ENCODE results near the gene LAMC2.

LAMC2 gene

GRCh38 chr1:183223467-183223866 lies 37.4 kb downstream of the LAMC2 start:
- TF ChIP-seq, protein P1, sequence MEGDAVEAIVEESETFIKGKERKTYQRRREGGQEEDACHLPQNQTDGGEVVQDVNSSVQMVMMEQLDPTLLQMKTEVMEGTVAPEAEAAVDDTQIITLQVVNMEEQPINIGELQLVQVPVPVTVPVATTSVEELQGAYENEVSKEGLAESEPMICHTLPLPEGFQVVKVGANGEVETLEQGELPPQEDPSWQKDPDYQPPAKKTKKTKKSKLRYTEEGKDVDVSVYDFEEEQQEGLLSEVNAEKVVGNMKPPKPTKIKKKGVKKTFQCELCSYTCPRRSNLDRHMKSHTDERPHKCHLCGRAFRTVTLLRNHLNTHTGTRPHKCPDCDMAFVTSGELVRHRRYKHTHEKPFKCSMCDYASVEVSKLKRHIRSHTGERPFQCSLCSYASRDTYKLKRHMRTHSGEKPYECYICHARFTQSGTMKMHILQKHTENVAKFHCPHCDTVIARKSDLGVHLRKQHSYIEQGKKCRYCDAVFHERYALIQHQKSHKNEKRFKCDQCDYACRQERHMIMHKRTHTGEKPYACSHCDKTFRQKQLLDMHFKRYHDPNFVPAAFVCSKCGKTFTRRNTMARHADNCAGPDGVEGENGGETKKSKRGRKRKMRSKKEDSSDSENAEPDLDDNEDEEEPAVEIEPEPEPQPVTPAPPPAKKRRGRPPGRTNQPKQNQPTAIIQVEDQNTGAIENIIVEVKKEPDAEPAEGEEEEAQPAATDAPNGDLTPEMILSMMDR (IDR thresholded peaks at IDR 0.05; ENCODE audit: low read depth, low read length, missing control alignments), result no peak
- no peak overlapping the region for H3K4me3 ChIP-seq (ENCODE audit: low read depth, low read length)
- no peak for DNase-seq (ENCODE audit: low read depth)

- H3K4me3 ChIP-seq (ENCODE audit: low read depth, low read length), result no peak overlapping the region
- TF ChIP-seq, protein P1 (IDR thresholded peaks at IDR 0.05; ENCODE audit: low read depth, low read length, missing control alignments), result no peak
- DNase-seq (ENCODE audit: low read depth), result no peak
Observed at GRCh38 chr1:183226361-183226760, 40.3 kb downstream of the LAMC2 start.

- no peak overlapping the region for H3K4me3 ChIP-seq (ENCODE audit: low read depth, low read length)
- TF ChIP-seq, protein P1 (IDR thresholded peaks at IDR 0.05; ENCODE audit: low read depth, low read length, missing control alignments), result no peak
- DNase-seq (ENCODE audit: low read depth), result no peak
Observed at GRCh38 chr1:183226963-183227362, 40.9 kb downstream of the LAMC2 start.

DNA sequence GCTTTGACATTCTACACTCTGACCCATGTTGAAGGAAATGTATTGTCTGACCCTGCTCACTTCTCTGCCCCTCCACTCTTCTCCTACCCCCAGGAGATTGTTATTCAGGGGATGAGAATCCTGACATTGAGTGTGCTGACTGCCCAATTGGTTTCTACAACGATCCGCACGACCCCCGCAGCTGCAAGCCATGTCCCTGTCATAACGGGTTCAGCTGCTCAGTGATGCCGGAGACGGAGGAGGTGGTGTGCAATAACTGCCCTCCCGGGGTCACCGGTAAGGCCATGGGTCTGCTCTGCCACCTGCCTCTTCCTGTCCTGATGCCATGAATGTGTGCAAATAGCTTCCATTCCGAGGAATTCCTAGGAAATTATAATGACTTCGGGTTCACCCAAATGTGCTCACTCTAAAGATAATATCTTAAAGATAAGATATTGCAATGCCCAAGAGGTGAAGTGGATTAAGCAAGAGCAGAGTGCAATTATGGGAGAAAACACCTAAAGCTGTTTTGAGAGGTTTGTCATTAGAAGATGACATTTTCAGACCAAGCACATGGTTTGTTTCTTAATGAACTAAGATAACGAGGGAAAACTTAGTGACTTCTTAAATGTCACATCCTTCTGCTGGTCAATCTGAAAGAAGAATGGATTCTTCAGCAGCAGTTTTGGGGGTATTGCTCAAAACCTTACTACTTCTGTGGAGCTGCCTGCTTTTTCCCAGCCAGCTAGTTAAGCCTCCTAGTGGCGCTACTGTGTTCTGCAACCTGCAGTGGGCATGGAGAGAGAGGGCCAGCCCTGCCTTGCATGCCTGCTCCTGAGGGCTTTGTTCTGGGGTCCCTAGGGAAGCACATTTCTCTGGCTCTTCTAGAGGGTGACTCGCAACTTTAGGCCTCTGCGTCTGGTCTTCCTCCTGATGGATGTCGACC lies 41.6 kb downstream of the LAMC2 start:
- TF ChIP-seq, protein P1 (IDR thresholded peaks at IDR 0.05; ENCODE audit: low read depth, low read length, missing control alignments), result peak; percentile 95
- DNase-seq (ENCODE audit: low read depth), result no peak
- no peak overlapping the region for H3K4me3 ChIP-seq (ENCODE audit: low read depth, low read length)

GRCh38 chr1:183228347-183229220 lies 42.5 kb downstream of the LAMC2 start:
- no peak for DNase-seq (ENCODE audit: low read depth)
- TF ChIP-seq, protein P1 (IDR thresholded peaks at IDR 0.05; ENCODE audit: low read depth, low read length, missing control alignments), result no peak
- H3K4me3 ChIP-seq (ENCODE audit: low read depth, low read length), result no peak overlapping the region

DNA sequence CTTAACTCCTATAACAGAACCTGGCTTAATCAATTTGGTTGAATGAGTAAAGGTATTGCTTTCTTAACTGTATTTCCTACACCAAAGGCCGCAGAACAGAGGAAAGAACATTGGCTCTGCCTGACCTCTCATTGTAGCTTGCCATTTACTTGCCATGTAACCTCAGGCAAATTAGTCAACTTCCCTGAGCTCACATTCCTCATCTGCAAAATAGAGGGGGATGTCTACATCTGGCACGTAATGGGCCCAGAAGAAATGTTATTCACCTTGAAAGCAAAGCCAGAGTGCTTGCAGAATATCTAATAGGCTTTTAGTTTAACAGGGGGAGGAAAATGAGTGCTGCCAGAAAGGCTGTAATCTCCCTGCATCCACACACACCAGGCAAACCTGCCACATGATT lies 44.3 kb downstream of the LAMC2 start:
- no peak overlapping the region for H3K4me3 ChIP-seq (ENCODE audit: low read depth, low read length)
- DNase-seq (ENCODE audit: low read depth), result no peak
- TF ChIP-seq, protein P1 (IDR thresholded peaks at IDR 0.05; ENCODE audit: low read depth, low read length, missing control alignments), result no peak
